Neural crest cell (in vitro differentiated cells): ENCODE measurements around the gene ACKR2. TPM values are rescaled to one million over a fixed set of nuclear protein-coding genes. Genes with fewer than 3 reads are reported as not detected.

ENCODE experiments used
- DNase-seq: peaks from one replicate; pipeline ENCODE4 v3.0.0; 2021; ENCODE audit warnings: low read depth, mixed read lengths, low spot score
- H3K27ac Mint-ChIP-seq: one replicate; pipeline ENCODE4 v1.8.0; 2021; ENCODE audit warnings: mild to moderate bottlenecking, mixed read lengths; ENCODE audit not compliant: unreplicated experiment
- H3K27me3 Mint-ChIP-seq: 2 replicates; pipeline ENCODE4 v1.8.0; 2021; ENCODE audit warnings: low read depth, mild to moderate bottlenecking, mixed read lengths
- H3K36me3 Mint-ChIP-seq: 2 replicates; pipeline ENCODE4 v1.8.0; 2021; ENCODE audit warnings: low read depth, mild to moderate bottlenecking, mixed read lengths
- H3K4me1 Mint-ChIP-seq: 2 replicates; pipeline ENCODE4 v1.8.0; 2021; ENCODE audit warnings: mixed read lengths
- H3K4me3 Mint-ChIP-seq: one replicate; pipeline ENCODE4 v1.8.0; 2021; ENCODE audit warnings: mild to moderate bottlenecking, mixed read lengths
- H3K9me3 Mint-ChIP-seq: 2 replicates; pipeline ENCODE4 v1.8.0; 2021; ENCODE audit warnings: mixed read lengths
- CTCF ChIP-seq: fragments of 200-600 bp; sonication (generic); conservative IDR thresholded peaks from 2 replicates; pipeline ENCODE4 v1.5.0; 2021; ENCODE audit warnings: antibody characterized with exemption, mild to moderate bottlenecking
- total RNA-seq: library from RNA; stranded (reverse); gene quantifications from 2 replicates; pipeline ENCODE4 v1.2.1, GENCODE V29; 2021

ACKR2 gene
- total RNA-seq, 1 donor from 2014 or later: 0.56 TPM

- no peak overlapping the region for H3K4me3 Mint-ChIP-seq
- TF ChIP-seq CTCF: no peak
- H3K4me1 Mint-ChIP-seq: peaks cover 13% of the 10 kb centered on the region
- DNase-seq: no peak
- no peaks in the 10 kb centered on the region for H3K36me3 Mint-ChIP-seq
- peaks cover 2% of the 10 kb centered on the region for H3K27me3 Mint-ChIP-seq
- H3K27ac Mint-ChIP-seq: no peak overlapping the region
- H3K9me3 Mint-ChIP-seq: no peaks in the 10 kb centered on the region
Measured at GRCh38 chr3:42815826-42816225, 6.6 kb downstream of the ACKR2 start.

- no peak for DNase-seq
- peaks cover 2% of the 10 kb centered on the region for H3K27me3 Mint-ChIP-seq
- peaks cover 21% of the 10 kb centered on the region for H3K4me1 Mint-ChIP-seq
- peak; percentile 27 for TF ChIP-seq CTCF
- H3K36me3 Mint-ChIP-seq: no peaks in the 10 kb centered on the region
- H3K9me3 Mint-ChIP-seq: no peaks in the 10 kb centered on the region
- H3K4me3 Mint-ChIP-seq: no peak overlapping the region
- H3K27ac Mint-ChIP-seq: peak overlapping the region; percentile 60
Measured at GRCh38 chr3:42819351-42819965, 10.2 kb downstream of the ACKR2 start.

GRCh38 chr3:42820746-42821051 is 11.5 kb downstream of the ACKR2 start:
- Mint-ChIP-seq H3K36me3 (no peaks in the 10 kb centered on the region), H3K27ac (no peak overlapping the region), H3K9me3 (no peaks in the 10 kb centered on the region), H3K4me1 (peaks cover 14% of the 10 kb centered on the region), H3K27me3 (peaks cover 5% of the 10 kb centered on the region), H3K4me3 (no peak overlapping the region)
- DNase-seq: no peak
- TF ChIP-seq CTCF: no peak

GRCh38 chr3:42822828-42823227 is 13.6 kb downstream of the ACKR2 start:
- Mint-ChIP-seq H3K9me3 (no peaks in the 10 kb centered on the region), H3K27me3 (peaks cover 12% of the 10 kb centered on the region), H3K4me3 (no peak overlapping the region), H3K27ac (no peak overlapping the region), H3K4me1 (peaks cover 14% of the 10 kb centered on the region), H3K36me3 (no peaks in the 10 kb centered on the region)
- DNase-seq: no peak
- TF ChIP-seq CTCF: no peak

GRCh38 chr3:42823351-42823750 is 14.1 kb downstream of the ACKR2 start:
- Mint-ChIP-seq H3K4me1 (peaks cover 14% of the 10 kb centered on the region), H3K4me3 (no peak overlapping the region), H3K27ac (no peak overlapping the region), H3K27me3 (peaks cover 12% of the 10 kb centered on the region), H3K36me3 (no peaks in the 10 kb centered on the region), H3K9me3 (no peaks in the 10 kb centered on the region)
- no peak for DNase-seq
- no peak for TF ChIP-seq CTCF
